ENCODE results near the gene ITIH2.
"Not testable (repeated sequence)": the region's sequence is repeated elsewhere in the genome, so short reads cannot be mapped to it uniquely, and the experiment has no call there.

ITIH2 gene

DNA sequence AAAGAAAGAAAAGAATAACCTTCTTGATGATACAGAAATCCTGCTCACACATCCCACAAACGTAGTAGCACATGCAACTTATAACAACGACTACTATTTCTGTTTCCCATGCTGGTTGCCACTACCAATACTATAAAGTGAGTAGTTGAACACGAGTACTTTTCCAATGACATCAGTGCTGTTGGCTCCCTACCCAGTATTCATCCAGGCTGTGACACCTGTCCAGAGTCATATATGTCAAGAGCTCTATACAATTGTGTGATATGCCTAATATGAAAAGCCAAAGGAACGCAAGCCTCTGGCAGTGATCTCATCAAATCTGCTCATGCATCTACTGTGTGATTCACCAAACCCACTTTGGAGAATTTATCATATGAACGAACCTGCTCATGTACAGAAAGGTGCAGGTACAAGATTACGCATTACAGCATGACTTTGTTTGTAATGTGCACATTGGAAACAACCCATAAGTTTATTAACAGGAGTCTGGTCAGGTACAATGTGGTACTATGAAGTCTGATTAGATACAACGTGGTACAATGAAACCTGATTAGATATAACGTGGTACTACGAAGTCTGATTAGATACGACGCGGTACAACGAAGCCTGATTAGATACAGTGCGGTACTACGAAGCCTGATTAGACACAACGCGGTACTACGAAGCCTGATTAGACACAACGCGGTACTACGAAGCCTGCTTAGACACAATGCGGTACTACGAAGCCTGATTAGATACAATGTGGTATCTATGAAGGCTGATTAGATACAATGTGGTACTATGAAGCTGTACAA is 30.6 kb upstream of the ITIH2 start:
- Histone ChIP-seq H3K27ac (ENCODE audit: low read depth, low read length) (no peak overlapping the region), H3K4me3 (ENCODE audit: low read length) (no peak overlapping the region), H3K36me3 (ENCODE audit: insufficient read depth, low read length) (no peaks in the 10 kb centered on the region), H3K27me3 (ENCODE audit: insufficient read depth, low read length) (peaks cover 32% of the 10 kb centered on the region), H3K9me3 (ENCODE audit: insufficient read depth, low read depth, low read length) (no peaks in the 10 kb centered on the region), H3K9ac (ENCODE audit: low read depth, low read length) (no peak overlapping the region), H3K4me1 (ENCODE audit: insufficient read depth, low read length) (0 out of 2 replicates have a peak, but pooled peaks cover 3% of the 10 kb centered on the region)
- WGBS = 93% methylated on average over 23 of the region's 23 CpGs

DNA sequence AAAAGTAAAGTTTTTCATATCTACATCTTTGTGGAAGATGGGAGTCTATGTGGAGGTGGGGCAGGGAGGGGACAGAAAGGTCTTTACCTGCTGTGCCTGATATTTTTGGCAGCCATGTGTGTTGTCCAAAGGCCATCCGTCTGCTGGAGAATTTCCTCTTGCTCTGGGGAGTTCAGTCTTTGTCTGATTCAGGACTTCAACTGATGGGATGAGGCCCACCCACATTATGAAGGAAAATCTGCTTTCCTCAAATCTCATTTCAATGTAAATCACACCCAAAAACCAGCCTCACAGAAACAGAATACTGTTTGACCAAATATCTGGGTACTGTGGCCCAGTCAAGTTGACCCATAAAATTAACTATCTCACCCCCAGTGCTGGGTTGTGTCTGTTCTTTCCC is 23.9 kb upstream of the ITIH2 start:
- H3K4me3 ChIP-seq (ENCODE audit: low read length) = no peak overlapping the region
- no peaks in the 10 kb centered on the region for H3K27me3 ChIP-seq (ENCODE audit: insufficient read depth, low read length)
- H3K36me3 ChIP-seq (ENCODE audit: insufficient read depth, low read length) = no peaks in the 10 kb centered on the region
- H3K27ac ChIP-seq (ENCODE audit: low read depth, low read length) = no peak overlapping the region
- no peaks in the 10 kb centered on the region for H3K9me3 ChIP-seq (ENCODE audit: insufficient read depth, low read depth, low read length)
- no peaks in the 10 kb centered on the region for H3K4me1 ChIP-seq (ENCODE audit: insufficient read depth, low read length)
- H3K9ac ChIP-seq (ENCODE audit: low read depth, low read length) = no peak overlapping the region
- WGBS = 77% methylated on average over 1 of the region's 1 CpG

DNA sequence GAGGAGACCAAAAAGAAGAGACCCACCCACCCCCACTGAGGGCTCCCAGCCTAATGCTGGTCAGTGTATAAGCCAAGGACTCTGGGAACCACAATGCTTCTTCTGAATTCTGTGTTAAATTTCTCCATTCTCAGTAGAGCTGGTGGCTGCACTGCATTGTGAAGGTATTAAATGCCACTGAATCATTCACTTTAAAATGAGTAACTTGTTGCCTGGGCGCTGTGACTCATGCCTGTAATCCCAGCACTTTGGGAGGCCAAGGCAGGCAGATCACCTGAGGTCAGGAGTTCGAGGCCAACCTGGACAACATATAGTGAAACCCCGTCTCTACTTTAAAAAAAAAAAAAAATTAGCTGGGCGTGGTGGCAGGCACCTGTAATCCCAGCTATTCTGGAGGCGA is 23.0 kb upstream of the ITIH2 start:
- not testable (repeated sequence) for H3K9me3 ChIP-seq (ENCODE audit: insufficient read depth, low read depth, low read length); H3K27me3 ChIP-seq (ENCODE audit: insufficient read depth, low read length); H3K4me3 ChIP-seq (ENCODE audit: low read length); H3K4me1 ChIP-seq (ENCODE audit: insufficient read depth, low read length); H3K36me3 ChIP-seq (ENCODE audit: insufficient read depth, low read length); H3K27ac ChIP-seq (ENCODE audit: low read depth, low read length); H3K9ac ChIP-seq (ENCODE audit: low read depth, low read length)
- WGBS = 94% methylated on average over 5 of the region's 5 CpGs

DNA sequence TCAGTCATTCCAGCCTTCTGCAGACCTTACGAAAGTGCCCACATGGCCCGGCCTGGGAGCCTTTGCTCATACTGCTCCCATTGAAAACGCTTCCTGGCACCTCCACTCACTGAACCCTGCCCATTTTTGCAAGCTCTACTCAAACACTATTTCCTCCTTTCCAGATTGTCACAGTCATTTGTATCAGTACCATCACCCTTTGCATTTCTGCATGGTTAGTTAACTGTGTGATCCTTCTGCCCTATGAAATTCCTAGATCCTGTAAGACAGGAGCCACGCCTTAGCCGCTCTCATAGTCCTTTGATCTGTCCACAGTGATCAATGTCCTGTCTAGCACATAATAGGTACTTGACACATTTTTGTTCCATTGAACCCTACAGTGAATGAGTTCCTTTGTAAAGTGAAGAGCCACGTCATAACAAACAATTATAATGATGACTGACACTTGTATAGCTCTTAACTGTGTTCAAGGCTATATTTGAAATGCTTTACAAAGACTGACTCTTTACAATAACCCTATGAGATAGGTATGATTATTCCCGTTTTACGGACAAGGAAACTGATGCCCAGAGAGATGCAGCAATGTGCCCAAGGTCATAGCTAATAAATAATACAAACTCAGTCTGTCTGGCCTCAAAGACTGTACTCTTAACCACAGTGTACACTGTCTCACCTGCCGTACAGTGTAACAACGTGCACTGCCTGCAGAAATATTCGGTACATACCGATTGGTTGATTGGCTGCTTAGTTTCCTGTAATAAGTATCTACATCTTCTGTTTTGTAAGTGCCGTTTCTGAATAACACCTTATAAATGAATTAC is 16.6 kb upstream of the ITIH2 start:
- Histone ChIP-seq H3K36me3 (ENCODE audit: insufficient read depth, low read length) (no peaks in the 10 kb centered on the region), H3K9me3 (ENCODE audit: insufficient read depth, low read depth, low read length) (peaks cover 16% of the 10 kb centered on the region), H3K27me3 (ENCODE audit: insufficient read depth, low read length) (no peaks in the 10 kb centered on the region), H3K4me1 (ENCODE audit: insufficient read depth, low read length) (no peaks in the 10 kb centered on the region), H3K4me3 (ENCODE audit: low read length) (no peak overlapping the region), H3K9ac (ENCODE audit: low read depth, low read length) (no peak overlapping the region), H3K27ac (ENCODE audit: low read depth, low read length) (no peak overlapping the region)
- WGBS = 91% methylated on average over 11 of the region's 13 CpGs

DNA sequence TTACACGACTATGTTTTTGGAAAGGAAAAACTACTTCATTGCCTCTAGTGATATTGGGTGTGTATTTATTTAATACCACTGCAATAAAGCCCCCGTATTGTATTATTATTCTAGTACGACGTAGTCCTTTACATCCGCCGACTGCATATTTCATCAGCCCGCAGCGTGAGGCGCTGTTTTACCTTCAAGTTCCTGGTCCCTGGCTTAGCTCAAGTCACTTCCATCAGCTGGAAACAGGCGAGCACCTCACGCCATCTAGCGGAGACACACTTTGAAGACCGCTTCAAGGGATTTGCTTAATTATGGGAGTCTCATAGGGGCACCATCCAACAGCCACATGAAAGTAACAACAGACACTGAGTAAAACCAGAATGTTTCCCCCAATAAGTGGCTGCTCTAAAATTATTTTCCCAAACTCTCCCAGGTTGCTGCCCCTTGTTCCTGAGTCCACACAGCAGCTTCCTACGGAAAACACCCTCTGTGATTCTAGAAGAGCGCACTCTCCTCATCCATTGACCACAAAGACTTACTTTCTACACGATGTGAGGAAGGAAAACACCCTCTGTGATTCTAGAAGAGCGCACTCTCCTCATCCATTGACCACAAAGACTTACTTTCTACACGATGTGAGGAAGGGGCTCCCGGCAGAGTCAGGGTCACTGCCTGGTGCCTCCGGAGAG is 15.7 kb upstream of the ITIH2 start:
- no peak overlapping the region for H3K9ac ChIP-seq (ENCODE audit: low read depth, low read length)
- H3K27ac ChIP-seq (ENCODE audit: low read depth, low read length) = no peak overlapping the region

DNA sequence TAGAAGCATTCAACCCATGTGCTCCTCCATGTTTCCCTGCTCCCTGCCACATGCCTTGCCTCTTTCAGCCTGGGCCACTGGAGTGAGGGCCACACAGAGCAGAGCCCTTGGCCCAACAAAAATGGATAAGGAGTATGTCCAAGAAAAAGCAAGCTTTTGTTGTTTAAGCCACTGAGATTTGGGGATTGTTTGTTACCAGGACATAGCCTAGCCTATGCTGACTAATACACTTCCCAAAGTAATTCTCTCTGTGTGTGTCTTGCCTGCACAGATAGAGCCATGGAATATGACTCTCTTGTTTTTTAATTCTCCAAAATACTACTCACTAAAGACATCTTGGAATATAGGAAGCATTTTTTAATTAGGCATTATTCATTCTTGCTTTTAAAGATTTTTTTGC is 13.5 kb upstream of the ITIH2 start:
- Histone ChIP-seq H3K9me3 (ENCODE audit: insufficient read depth, low read depth, low read length) (peaks cover 32% of the 10 kb centered on the region), H3K9ac (ENCODE audit: low read depth, low read length) (no peak overlapping the region), H3K4me1 (ENCODE audit: insufficient read depth, low read length) (no peaks in the 10 kb centered on the region), H3K27ac (ENCODE audit: low read depth, low read length) (no peak overlapping the region), H3K36me3 (ENCODE audit: insufficient read depth, low read length) (no peaks in the 10 kb centered on the region), H3K4me3 (ENCODE audit: low read length) (no peak overlapping the region), H3K27me3 (ENCODE audit: insufficient read depth, low read length) (no peaks in the 10 kb centered on the region)

More for the DNA sequence above, 15.7 kb upstream of the ITIH2 start:
- no peaks in the 10 kb centered on the region for H3K4me1 ChIP-seq (ENCODE audit: insufficient read depth, low read length)
- 32% methylated on average over 19 of the region's 20 CpGs for WGBS
- H3K36me3 ChIP-seq (ENCODE audit: insufficient read depth, low read length) = no peaks in the 10 kb centered on the region
- H3K9me3 ChIP-seq (ENCODE audit: insufficient read depth, low read depth, low read length) = peaks cover 23% of the 10 kb centered on the region
- H3K27me3 ChIP-seq (ENCODE audit: insufficient read depth, low read length) = no peaks in the 10 kb centered on the region
- H3K4me3 ChIP-seq (ENCODE audit: low read length) = no peak overlapping the region

DNA sequence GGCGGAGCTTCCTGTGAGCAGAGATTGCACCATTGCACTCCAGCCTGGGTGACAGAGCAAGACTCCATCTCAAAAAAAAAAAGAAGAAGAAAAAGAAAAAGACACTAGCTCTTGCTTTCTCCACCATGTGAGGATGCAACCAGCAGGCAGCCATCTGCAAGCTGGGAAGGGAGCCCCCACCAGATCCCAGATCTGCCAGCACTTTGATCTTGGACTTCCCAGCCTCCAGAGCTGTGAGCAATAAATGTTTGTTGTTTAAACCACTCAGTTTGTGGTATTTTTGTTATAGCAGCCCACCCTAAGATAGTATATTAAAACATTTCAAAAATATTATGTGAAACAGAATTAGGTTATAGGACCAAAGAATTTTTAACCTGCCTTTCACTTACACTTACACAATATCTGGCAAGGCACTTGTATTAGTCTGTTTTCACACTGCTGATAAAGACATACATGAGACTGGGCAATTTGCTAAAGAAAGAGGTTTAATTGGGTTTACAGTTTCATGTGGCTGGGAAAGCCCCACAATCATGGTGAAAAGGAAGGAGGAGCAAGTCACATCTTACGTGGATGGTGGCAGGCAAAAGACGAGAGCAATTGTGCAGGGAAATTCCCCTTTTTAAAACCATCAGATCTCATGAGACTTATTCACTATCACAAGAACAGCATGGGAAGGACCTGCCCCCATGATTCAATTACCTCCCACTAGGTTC is 12.1 kb upstream of the ITIH2 start:
- H3K4me3 ChIP-seq (ENCODE audit: low read length); H3K27ac ChIP-seq (ENCODE audit: low read depth, low read length); H3K4me1 ChIP-seq (ENCODE audit: insufficient read depth, low read length); H3K27me3 ChIP-seq (ENCODE audit: insufficient read depth, low read length); H3K9ac ChIP-seq (ENCODE audit: low read depth, low read length); H3K36me3 ChIP-seq (ENCODE audit: insufficient read depth, low read length): not testable (repeated sequence)
- H3K9me3 ChIP-seq (ENCODE audit: insufficient read depth, low read depth, low read length) = peaks cover 32% of the 10 kb centered on the region
- WGBS = 91% methylated on average over 3 of the region's 3 CpGs

DNA sequence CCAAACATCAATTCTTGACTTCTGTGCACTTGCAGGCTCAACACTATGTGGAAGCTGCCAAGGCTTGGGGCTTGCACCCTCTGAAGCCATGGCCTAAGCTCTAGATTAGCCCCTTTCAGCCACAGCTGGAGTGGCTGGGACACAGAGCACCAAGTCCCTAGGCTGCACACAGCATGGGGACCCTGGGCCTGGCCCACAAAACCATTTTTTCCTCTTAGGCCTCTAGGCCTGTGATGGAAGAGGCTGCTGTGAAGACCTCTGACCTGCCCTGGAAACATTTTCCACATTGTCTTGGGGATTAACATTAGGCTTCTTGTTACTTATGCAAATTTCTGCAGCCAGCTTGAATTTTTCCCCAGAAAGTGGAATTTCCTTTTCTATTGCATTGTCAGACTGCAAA is 10.7 kb upstream of the ITIH2 start:
- not testable (repeated sequence) for H3K4me3 ChIP-seq (ENCODE audit: low read length); H3K36me3 ChIP-seq (ENCODE audit: insufficient read depth, low read length); H3K27ac ChIP-seq (ENCODE audit: low read depth, low read length); H3K9ac ChIP-seq (ENCODE audit: low read depth, low read length); H3K27me3 ChIP-seq (ENCODE audit: insufficient read depth, low read length); H3K4me1 ChIP-seq (ENCODE audit: insufficient read depth, low read length)
- H3K9me3 ChIP-seq (ENCODE audit: insufficient read depth, low read depth, low read length) = peaks cover 32% of the 10 kb centered on the region

DNA sequence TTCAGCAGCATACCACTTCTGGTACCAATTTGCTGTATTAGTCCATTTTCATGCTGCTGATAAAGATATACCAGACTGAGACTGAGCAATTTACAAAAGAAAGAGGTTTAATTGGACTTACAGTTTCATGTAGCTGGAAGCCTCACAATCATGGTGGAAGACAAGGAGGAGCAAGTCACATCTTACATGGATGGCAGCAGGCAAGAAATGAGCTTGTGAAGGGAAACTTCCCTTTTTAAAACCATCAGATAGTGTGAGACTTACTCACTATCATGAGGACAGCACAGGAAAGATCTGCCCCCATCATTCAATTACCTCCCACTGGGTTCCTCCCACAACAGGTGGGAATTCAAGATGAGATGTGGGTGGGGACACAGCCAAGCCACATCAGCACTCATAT is 9.9 kb upstream of the ITIH2 start:
- H3K4me1 ChIP-seq (ENCODE audit: insufficient read depth, low read length); H3K4me3 ChIP-seq (ENCODE audit: low read length); H3K27me3 ChIP-seq (ENCODE audit: insufficient read depth, low read length); H3K9ac ChIP-seq (ENCODE audit: low read depth, low read length); H3K36me3 ChIP-seq (ENCODE audit: insufficient read depth, low read length); H3K27ac ChIP-seq (ENCODE audit: low read depth, low read length): not testable (repeated sequence)
- peaks cover 32% of the 10 kb centered on the region for H3K9me3 ChIP-seq (ENCODE audit: insufficient read depth, low read depth, low read length)

DNA sequence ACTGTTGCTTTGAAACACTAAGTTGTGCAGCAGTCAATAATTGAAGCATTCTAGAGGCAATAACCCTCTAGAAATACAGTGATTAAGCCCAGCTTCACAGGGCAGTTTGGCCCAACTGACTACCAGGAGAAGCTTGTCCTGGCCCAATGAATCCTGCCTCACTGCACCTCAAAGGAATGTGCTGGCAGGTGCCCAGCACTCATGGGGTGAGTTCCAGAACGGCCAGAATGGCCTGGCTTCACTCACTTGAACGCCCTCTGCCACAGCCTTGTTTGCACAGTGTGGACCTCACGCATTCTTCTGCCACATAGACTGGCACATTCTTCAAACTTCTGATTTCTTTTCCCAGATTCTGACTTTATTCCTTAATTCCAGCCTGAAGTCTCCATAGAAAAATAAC is 6.6 kb upstream of the ITIH2 start:
- no peak overlapping the region for H3K9ac ChIP-seq (ENCODE audit: low read depth, low read length)
- WGBS = 92% methylated on average over 3 of the region's 3 CpGs

DNA sequence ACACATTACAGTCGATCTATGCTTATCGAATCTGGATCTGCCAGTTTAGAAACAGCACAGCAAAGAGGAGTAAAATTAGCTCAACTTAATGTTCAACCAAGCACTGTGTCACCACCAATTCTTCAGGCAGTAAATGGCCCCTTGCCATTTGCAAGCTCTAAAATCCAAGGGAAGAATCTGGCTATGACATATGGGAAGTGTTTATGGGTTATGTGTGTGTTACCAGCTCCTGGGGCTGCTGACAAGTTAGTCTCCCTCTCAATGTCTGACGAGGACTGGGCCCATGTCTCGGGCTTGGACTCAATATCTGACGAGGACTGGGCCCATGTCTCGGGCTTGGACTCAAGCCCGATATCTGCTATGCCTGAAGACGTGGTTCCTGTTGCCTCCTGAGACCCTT is 5.7 kb upstream of the ITIH2 start:
- Histone ChIP-seq H3K36me3 (ENCODE audit: insufficient read depth, low read length) (no peaks in the 10 kb centered on the region), H3K9ac (ENCODE audit: low read depth, low read length) (no peak overlapping the region), H3K27ac (ENCODE audit: low read depth, low read length) (no peak overlapping the region), H3K27me3 (ENCODE audit: insufficient read depth, low read length) (no peaks in the 10 kb centered on the region), H3K9me3 (ENCODE audit: insufficient read depth, low read depth, low read length) (peaks cover 9% of the 10 kb centered on the region; the same call in 1 of the 2 replicates), H3K4me3 (ENCODE audit: low read length) (no peak overlapping the region), H3K4me1 (ENCODE audit: insufficient read depth, low read length) (no peaks in the 10 kb centered on the region)
- 94% methylated on average over 8 of the region's 8 CpGs for WGBS

More for the DNA sequence above, 6.6 kb upstream of the ITIH2 start:
- no peaks in the 10 kb centered on the region for H3K4me1 ChIP-seq (ENCODE audit: insufficient read depth, low read length)
- no peaks in the 10 kb centered on the region for H3K27me3 ChIP-seq (ENCODE audit: insufficient read depth, low read length)
- peaks cover 16% of the 10 kb centered on the region; the same call in 1 of the 2 replicates for H3K9me3 ChIP-seq (ENCODE audit: insufficient read depth, low read depth, low read length)
- H3K27ac ChIP-seq (ENCODE audit: low read depth, low read length) = no peak overlapping the region
- no peaks in the 10 kb centered on the region for H3K36me3 ChIP-seq (ENCODE audit: insufficient read depth, low read length)
- no peak overlapping the region for H3K4me3 ChIP-seq (ENCODE audit: low read length)
